HG02884 (cell line): ENCODE results near the gene DDX19B.
A peak's percentile ranks its signal among the peaks of the same experiment; 100 is the strongest.
"Not testable (repeated sequence)": the region's sequence is repeated elsewhere in the genome, so short reads cannot be mapped to it uniquely, and the experiment has no call there.

Experiments used
- ATAC-seq: cut with Tn5 transposase; IDR thresholded peaks from one replicate; pipeline ENCODE4 v1.9.1; 2021; ENCODE audit warnings: mild to moderate bottlenecking, moderate library complexity; ENCODE audit not compliant: unreplicated experiment

DDX19B gene

DNA sequence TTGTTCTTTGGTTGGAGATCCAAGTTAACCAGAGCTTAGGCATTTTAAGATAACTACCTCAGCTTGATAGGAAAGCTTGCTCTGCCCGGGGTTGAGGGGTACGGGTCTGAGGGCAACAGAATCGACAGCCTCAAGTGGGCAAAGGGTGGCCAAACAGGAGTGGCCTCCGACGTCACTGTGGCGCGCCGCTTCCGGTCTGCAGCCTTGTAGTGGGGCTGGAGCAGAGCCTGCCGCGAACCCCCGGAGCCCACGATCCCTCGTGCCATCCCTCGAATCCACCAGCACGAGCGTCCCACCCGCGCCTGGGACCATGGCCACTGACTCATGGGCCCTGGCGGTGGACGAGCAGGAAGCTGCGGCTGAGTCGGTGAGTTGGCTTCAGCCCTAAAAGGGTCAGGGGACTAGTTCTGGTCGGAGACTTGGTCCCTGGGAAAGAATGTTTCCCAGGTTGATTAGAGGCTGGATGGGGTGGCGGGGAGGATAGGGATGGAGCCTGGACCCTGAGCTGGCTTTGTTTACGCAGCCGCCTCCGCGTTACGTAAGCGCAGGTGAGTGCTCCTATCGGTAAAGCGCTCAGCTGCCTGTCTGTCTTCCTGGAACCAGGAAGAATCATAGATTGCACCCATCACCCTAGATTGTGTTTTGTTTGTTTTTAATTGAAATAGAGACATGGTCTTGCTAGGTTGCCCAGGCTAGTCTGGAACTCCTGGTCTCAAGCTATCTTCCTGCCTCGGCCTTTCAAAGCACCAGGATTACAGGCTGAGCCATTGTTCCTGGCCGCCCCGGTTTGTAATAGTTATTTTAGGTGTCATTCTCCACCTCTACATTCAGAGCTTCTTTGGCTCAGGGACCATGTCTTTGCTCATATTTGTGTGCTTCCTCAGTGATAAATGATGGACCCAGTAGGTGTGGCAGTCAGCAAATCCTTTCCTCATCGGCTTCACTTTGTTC lies at the start of gene DDX19B:
Gene DDX19B, plus strand, starts transcription at position 199 of the 951 bp plus-strand sequence. Its CDS starts 112 bp downstream, at position 311.
- peak; percentile 69 for ATAC-seq

DNA sequence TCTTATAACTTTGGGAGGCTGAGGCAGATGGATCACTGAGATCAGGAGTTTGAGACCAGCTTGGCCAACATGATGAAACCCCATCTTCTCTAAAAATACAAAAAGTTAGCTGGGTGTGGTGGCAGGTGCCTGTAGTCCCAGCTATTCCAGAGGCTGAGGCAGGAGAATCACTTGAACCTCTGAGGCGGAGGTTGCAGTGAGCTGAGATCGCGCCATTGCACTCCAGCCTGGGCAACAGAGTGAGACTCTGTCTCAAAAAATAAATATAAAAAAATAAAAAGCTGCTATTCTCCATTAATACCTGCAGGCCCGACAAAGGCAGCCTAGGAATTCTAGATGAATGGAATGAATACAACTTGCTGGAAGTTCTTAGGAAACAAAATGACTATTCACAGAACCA lies 49.3 kb upstream of the DDX19B start:
- not testable (repeated sequence) for ATAC-seq

DNA sequence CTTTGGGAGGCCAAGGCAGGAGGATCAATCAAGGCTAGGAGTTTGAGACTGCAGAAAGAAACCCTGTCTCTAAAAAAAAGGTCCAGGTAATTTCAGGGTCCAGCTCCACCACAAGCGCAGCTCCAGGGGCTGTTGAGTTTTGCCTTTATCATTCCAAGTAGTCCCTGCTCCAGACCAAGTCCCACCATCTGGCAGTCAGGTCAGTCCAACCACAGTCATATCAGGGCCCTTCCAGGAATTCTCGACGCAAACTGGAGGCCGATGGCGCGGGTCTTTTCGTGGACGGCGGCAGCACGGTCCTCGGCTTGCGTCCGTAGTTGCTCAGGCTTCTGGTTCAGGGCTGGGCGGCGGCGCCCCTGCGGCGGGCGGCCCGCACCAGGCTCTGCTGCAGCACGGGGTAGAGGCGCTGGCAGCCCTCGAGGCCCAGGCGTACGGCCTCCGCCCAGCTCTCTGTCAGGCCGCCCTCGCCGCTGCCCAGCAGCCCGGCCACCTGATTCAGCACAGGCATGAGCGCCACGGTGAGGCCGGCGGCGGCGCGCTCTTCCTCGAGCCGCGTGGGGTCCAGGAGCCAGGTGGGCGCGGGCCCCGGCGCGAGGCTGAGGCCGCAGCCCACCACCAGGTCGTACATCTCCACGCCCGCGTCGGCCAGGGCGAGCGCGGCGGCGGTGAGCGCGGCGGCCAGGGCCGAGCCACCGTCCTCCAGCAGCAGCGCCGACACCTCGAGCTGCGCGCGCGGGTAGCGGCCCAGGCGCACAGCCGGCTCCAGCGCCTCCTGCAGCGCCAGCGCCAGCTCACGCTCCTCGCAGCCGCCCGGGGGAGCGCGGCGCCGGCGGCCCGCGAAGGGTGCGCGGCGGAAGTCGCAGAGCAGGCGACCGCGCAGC lies 48.0 kb upstream of the DDX19B start:
- peak; percentile 17 for ATAC-seq

DNA sequence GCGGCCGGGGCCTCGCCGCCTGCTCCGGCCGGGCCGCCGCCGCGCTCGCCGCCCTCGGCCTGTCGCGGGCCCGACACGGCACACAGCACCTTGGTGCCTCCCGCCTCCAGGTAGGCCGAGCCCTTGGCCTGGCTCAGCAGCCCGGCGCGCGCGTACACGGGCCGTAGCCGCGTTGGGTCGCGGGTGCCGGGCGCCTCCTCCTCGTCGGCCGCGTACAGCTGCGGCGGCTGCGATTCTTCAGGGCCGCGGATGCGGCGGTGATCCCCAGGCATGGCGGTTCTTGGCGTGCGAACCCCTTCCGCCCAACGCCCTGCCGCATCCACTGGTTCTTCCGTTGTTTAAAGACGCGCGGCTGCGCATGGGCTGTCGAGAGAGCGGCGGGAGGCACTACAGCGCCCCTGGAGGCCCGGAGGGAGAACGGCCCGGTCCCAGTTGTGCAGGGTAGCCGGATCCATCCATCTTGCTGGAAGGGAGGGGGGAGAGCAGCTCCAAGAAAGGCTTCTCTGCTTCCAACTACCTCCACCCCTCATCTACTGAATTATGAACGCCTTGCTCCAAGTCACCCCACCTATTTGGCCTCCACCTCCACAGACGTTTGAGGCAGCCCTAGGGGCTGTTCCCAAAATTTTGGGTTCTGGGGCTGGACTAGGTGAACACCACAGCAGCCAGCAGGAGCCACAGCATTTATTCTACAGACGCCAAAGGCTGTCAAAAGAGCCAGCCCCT lies 47.2 kb upstream of the DDX19B start, which contains the start of gene EXOSC6:
Gene EXOSC6, minus strand, starts transcription at position 312 of the 726 bp plus-strand sequence. Its CDS starts 40 bp downstream, at position 272.
- ATAC-seq, result peak; percentile 89

DNA sequence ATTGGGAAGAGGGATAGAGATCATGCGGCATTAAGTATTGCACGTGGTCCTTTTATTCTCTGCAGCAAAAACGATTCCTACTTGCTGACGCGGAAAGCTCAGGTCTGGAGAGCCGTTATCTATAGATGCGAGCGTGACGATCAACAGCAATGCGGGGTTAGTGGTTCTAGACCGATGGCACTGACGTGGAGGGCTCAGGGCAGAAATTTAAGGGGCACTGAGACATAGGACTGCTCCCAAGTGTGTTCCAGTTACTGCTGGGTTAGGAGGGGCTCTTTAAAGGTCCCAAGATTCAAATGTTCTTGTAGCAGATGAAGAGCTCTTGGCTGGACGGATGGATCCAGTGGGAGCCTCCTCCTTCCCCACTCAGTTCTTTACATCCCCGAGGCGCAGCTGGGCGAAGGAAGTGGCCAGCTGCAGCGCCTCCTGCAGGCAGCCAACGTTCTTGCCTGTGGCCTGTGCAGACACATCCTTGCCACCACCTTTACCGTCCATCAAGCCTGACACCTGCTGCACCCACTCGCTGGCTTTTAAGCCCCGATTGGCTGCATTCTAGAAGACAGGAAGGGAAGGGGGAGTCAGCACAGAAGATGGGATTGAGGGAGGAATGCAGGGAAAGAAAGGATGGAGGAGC lies 46.5 kb upstream of the DDX19B start:
- ATAC-seq, result no peak

DNA sequence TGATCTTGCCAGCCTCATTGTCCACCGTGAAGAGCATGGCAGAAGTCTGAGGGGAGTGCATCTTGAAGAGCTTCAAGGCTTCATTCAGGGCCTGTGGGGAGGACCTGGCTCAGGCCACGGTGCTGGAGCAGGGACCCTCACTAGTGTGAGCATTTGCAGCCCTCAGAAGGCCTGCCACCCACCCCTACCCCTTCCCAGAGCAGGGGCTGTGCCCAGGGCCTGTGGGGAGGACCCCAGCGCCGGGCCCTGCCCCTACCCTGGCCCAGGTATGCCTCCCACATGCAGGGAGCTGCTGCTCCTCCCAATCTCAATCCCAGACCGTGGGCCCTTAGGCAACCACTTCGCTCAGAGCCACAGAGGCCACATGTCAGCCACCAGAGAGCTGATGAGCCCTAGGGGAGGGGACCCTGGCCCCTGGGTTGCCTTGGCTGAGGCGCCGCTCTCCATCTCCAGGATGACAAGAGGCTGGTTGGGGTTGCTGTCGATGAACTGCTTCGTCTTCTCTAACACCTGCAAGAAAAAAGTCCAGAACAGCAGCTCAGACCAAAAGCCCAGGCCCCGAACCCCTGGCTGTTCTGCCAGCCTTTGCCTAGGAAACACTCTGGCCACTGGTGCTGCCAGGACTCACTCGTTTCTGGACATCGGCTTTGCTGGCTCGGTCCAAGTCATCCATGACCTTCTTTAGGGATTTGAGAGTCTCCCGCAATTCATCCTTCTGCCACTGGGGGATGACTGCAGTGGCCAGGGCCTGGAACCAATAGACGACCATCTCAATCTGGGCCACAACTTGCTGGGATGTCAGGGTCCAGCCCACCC lies 45.5 kb upstream of the DDX19B start:
- no peak for ATAC-seq

DNA sequence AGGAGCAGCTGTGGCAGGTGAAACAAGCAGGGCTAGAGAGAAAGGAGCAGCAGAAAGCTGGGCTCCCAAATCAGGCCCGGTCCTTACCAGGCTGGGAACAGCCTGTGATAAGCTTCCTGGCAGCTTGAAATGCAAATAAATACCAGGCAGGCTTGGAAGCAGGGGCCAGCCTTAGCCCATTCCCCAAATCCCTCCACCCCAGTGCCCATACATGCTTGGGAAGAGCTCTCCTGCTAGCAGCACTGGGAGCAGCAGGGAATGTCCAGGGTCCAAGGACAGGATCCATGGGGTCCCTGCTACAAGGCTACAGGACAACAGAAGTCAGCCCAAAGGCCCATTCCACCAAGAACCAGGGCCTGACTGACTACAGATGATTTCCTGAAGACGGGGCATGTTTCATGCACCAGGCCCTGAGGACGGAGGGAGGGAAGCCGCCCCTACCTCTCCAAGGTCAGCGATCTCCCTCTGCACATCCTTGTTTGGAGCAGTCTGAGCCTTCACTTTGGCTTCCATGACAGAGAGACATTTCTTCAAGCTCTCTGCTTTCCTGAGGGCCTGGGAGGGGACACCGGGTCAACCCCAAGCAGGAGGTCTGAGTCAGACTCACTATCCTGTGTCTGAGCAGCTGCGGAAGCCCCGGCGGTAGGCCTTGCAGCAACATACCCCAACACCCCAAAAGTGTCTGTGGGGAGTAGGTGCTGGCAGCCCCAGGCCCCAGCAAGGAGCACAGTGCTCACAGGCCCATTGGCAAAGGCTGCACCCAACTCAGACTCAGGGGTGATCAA lies 44.6 kb upstream of the DDX19B start:
- ATAC-seq, result no peak

DNA sequence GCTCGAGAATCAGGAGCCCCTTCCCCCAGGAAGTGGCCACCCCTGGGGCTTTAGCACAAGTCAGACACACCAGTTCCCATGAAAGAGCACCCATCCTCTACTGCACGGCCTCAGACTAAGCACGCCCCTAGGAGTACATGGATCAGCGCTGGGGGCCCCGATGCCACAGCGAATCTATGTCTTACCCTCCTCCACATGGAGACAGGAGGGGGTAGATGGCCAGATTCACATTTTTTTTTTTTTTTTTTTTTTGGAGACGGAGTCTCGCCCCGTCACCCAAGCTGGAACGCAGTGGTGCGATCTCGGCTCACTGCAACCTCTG lies 44.1 kb upstream of the DDX19B start:
- ATAC-seq, result no peak

DNA sequence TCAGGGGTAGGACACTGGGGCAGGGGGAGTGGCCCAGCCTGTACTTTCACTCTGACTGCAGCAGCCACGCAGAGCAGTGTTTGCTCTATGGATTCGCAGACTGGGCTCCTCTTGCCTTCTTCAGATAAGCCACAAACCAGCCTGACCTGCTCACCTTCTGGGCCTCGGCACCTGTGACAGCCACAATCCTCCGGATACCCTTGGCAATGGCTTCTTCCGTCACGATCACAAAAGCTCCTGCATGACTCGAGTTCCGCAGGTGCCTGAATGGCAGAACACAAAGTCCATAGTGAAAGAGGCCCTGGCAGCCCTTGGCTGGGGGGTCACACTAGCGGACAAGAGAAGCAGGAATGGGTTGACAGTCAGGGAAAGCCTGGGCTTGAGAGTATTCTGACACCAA lies 43.4 kb upstream of the DDX19B start:
- no peak for ATAC-seq

DNA sequence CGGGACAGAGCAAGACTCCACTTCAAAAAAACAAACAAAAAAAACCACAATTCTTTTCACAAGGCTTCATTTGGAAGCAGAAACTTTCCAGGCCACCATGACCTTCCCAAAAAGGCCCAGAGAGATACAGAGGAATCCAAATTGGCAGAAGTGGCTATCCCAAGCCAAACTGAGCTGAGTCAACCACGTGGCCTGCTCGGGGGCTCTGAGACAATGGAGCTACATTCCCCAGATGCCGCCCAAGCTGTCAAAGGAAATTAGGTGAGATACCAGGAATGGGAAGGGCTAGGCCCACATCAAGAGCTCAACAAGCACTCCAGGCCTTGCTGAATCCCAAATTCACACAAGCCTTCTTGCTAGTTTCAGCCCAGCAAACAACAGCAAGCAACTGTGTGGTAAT lies 41.6 kb upstream of the DDX19B start:
- no peak for ATAC-seq

DNA sequence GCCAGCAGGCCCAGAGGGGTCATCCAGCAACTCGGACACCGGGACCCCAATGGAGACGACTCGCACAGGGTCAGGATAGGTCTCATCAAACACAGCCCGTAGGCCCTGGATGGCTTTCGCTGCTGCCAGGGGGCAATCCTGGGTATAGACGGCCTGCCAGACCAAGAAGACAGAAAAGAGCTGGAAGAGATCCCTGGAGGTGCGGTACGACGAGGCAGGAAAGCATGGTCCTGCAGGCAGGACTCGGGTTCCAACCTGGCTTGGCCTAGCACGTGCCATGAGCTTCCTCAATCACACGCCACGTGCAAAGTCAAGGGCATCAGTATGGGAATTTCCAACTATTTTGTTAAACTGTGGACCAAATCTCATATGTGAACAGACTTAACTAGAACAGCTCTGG lies 40.9 kb upstream of the DDX19B start:
- ATAC-seq, result no peak

DNA sequence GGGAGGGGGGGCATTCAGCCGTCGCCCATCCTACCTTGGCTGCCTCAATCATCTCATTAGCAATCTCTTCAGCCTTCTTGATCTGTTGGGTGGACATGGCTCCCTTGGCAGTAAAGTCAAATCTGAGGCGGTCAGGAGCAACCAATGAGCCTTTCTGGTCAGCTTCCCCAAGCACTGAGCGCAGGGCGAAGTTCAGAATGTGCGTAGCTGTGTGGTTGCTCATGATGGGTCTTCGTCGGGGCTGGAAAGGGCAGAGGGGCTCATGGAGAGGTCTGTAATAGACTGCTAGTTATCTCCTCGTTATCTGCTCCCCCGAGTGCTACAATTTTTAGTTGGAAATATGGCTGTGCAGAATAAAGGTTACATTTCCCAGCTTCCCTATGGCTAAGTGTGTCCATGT lies 40.0 kb upstream of the DDX19B start:
- ATAC-seq, result no peak

DNA sequence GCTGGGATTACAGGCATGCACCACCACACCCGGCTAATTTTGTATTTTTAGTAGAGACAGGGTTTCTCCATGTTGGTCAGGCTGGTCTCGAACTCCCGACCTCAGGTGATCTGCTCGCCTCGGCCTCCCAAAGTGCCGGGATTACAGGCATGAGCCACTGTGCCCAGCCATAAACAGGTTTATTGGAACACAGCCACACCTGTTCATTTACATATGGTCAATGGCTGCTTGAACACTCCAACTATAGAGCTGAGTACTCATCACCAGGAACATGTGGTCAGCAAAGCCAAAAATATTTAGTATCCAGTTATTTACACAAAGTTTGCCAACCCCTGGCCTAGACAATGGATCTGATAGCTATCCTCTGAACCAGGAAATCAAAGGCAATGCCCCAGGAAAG lies 39.1 kb upstream of the DDX19B start:
- ATAC-seq, result not testable (repeated sequence)

DNA sequence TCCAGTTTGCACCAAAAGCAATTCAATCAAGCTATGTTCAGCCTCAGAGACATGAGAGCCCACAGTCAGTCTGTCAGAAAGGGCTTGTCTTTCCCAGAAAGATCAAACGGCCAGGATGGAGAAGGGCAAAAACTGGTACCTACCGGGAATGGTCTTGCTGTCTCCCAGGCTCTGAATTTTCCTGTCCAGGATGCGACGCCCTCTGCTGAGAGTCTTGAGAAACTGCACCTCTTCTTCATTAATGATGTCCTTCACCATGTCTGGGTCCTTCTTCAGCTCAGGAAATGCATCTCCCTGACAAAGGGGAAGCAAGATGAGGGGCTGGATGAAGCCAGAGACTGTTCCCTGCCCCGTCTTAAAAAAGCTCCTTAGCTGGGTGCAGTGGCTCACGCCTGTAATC lies 31.5 kb upstream of the DDX19B start:
- ATAC-seq, result no peak

DNA sequence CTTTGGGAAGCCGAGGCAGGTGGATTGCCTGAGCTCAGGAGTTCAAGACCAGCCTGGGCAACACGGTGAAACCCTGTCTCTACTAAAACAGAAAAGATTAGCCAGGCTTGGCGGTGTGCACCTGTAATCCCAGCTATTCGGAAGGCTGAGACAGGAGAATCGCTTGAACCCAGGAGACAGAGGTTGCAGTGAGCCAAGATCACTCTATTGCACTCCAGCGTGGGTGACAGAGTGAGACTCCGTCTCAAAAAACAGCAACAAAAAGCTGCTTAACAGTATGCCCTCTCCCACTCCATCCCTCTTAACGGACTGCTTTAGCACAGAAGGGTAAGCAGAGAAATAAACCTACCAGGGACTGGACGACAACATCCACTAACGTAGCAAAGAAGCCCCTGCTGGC lies 31.1 kb upstream of the DDX19B start:
- not testable (repeated sequence) for ATAC-seq

DNA sequence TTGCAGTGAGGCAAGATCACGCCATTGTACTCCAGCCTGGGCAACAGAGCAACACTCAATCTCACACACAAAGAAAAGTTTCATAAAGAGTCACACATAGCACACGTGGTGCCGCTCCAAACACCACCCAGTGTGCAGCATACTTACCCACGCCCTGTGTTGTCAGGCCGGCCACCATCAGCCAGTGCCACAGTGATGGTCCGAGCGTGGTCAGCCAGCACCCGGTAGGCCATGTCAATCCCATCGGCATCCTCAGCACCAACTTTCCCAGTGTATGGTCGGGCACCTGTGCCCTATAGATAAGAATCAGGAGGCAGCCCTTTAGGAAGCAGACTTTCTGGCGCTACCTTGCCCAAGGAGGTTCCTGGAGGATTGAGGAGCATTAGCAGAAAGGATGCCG lies 29.5 kb upstream of the DDX19B start:
- ATAC-seq, result no peak

DNA sequence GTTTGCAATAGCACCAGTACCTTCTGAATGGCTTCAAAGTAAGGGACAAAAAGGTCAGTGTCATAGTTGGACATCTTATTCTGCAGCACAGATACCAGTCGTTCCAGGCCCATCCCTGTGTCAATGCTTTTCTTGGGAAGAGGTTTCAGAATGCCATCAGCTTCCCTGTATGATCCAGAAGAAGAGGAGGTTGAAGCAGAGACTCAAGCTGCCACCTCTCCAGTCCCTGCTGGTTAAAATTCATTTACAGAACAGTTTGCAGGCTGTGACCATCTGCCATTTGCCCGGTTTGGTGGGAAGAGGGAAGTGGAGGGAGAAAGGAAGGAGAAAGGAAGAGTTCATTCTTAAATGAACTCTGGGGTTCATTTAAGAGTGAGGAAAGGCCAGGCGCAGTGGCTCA lies 28.8 kb upstream of the DDX19B start:
- no peak for ATAC-seq

DNA sequence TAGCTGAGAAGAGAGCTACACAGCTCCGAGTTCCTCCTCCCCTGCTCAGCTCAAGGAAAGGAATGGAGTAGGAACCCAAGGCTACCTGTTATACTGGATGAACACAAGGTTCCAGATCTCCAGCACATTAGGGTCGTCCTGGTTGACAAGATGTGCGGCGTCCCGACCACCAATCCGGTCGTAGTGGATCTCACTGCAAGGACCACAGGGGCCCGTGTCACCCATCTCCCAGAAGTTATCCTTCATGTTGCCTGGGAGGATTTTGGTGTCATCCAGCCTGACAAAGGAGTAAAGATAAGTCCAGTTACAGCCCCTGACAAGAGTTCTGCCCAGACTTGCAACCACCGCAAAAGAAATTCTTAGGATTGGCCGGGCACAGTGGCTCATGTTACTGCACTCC lies 27.3 kb upstream of the DDX19B start:
- ATAC-seq, result no peak

DNA sequence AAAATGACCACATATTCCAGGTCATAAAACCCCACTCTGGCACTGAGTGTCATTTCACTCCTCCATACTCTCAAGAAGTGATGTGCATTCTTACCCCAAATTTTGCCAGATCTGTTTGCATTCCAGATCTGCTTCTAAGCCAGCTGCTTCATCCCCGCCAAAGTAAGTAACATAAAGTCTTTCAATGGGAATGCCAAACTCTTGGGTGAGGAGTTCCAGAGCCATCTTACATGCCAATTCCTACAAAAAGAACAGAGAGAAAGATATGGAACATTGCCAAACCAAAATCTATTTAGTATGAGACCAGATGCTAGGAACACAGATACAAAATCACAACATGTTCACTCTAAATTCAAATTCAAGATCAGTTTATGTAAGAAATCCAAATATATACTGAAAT lies 22.6 kb upstream of the DDX19B start:
- no peak for ATAC-seq
